ENCODE results near the gene PSME1. TPM values are rescaled to one million over a fixed set of nuclear protein-coding genes. Genes with fewer than 3 reads are reported as not detected.

The PSME1 gene
- total and polyA plus RNA-seq, 4 donors, result 63.3 to 237 (median 101) TPM

- no peak overlapping the region for H3K9ac ChIP-seq (ENCODE audit: low read depth in 1 of 2, low read length in 2 of 2)
- no peaks in the 10 kb centered on the region for H3K9me3 ChIP-seq (ENCODE audit: control insufficient read depth in 4 of 4, low read length in 3 of 4)
- DNase-seq (ENCODE audit: low spot score), result no peak
- peaks cover 4 to 52% (median 35%) of the 10 kb centered on the region in 4 donors for H3K4me1 ChIP-seq (ENCODE audit: control insufficient read depth in 4 of 4, insufficient read depth in 4 of 4, low read length in 3 of 4)
- TF ChIP-seq JUND (IDR thresholded peaks at IDR 0.05), result no peak
- TF ChIP-seq, protein P1, sequence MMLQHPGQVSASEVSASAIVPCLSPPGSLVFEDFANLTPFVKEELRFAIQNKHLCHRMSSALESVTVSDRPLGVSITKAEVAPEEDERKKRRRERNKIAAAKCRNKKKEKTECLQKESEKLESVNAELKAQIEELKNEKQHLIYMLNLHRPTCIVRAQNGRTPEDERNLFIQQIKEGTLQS (IDR thresholded peaks at IDR 0.05), result no peak
- TF ChIP-seq, protein P2, sequence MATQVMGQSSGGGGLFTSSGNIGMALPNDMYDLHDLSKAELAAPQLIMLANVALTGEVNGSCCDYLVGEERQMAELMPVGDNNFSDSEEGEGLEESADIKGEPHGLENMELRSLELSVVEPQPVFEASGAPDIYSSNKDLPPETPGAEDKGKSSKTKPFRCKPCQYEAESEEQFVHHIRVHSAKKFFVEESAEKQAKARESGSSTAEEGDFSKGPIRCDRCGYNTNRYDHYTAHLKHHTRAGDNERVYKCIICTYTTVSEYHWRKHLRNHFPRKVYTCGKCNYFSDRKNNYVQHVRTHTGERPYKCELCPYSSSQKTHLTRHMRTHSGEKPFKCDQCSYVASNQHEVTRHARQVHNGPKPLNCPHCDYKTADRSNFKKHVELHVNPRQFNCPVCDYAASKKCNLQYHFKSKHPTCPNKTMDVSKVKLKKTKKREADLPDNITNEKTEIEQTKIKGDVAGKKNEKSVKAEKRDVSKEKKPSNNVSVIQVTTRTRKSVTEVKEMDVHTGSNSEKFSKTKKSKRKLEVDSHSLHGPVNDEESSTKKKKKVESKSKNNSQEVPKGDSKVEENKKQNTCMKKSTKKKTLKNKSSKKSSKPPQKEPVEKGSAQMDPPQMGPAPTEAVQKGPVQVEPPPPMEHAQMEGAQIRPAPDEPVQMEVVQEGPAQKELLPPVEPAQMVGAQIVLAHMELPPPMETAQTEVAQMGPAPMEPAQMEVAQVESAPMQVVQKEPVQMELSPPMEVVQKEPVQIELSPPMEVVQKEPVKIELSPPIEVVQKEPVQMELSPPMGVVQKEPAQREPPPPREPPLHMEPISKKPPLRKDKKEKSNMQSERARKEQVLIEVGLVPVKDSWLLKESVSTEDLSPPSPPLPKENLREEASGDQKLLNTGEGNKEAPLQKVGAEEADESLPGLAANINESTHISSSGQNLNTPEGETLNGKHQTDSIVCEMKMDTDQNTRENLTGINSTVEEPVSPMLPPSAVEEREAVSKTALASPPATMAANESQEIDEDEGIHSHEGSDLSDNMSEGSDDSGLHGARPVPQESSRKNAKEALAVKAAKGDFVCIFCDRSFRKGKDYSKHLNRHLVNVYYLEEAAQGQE (IDR thresholded peaks at IDR 0.05), result no peak
- no peak for TF ChIP-seq FOXA2 (IDR thresholded peaks at IDR 0.05)
- TF ChIP-seq RXRA (IDR thresholded peaks at IDR 0.05), result no peak
- TF ChIP-seq CTCF (IDR thresholded peaks at IDR 0.05; ENCODE audit: low read depth, low read length, missing input control), result no peak
- TF ChIP-seq, protein P3, sequence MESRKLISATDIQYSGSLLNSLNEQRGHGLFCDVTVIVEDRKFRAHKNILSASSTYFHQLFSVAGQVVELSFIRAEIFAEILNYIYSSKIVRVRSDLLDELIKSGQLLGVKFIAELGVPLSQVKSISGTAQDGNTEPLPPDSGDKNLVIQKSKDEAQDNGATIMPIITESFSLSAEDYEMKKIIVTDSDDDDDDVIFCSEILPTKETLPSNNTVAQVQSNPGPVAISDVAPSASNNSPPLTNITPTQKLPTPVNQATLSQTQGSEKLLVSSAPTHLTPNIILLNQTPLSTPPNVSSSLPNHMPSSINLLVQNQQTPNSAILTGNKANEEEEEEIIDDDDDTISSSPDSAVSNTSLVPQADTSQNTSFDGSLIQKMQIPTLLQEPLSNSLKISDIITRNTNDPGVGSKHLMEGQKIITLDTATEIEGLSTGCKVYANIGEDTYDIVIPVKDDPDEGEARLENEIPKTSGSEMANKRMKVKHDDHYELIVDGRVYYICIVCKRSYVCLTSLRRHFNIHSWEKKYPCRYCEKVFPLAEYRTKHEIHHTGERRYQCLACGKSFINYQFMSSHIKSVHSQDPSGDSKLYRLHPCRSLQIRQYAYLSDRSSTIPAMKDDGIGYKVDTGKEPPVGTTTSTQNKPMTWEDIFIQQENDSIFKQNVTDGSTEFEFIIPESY (IDR thresholded peaks at IDR 0.05), result no peak
- no peak for TF ChIP-seq GABPA (IDR thresholded peaks at IDR 0.05 in 1 of 2, conservative IDR thresholded peaks at IDR 0.05 in 1 of 2)
- no peak for TF ChIP-seq RAD21 (IDR thresholded peaks at IDR 0.05)
- no peaks in the 10 kb centered on the region for H3K27me3 ChIP-seq (ENCODE audit: control insufficient read depth in 4 of 4, insufficient read depth in 4 of 4, low read length in 3 of 4)
- H3K27ac ChIP-seq (ENCODE audit: low read depth in 1 of 2, low read length in 2 of 2), result no peak overlapping the region
- no peaks in the 10 kb centered on the region for H3K36me3 ChIP-seq (ENCODE audit: control insufficient read depth in 4 of 4, insufficient read depth in 3 of 4, low read depth in 1 of 4, low read length in 3 of 4)
- 79% methylated on average over 9 of the region's 9 CpGs for WGBS
- no peak overlapping the region for H3K4me3 ChIP-seq (ENCODE audit: low read depth in 1 of 3, low read length in 3 of 3)
Observed at GRCh38 chr14:24110060-24110459, 25.9 kb upstream of the PSME1 start.

- no peaks in the 10 kb centered on the region for H3K36me3 ChIP-seq (ENCODE audit: control insufficient read depth in 4 of 4, insufficient read depth in 3 of 4, low read depth in 1 of 4, low read length in 3 of 4)
- H3K27ac ChIP-seq (ENCODE audit: low read depth in 1 of 2, low read length in 2 of 2), result peak overlapping the region in 1 of 2 donors; percentile 20
- H3K9me3 ChIP-seq (ENCODE audit: control insufficient read depth in 4 of 4, low read length in 3 of 4), result no peaks in the 10 kb centered on the region
- H3K9ac ChIP-seq (ENCODE audit: low read depth in 1 of 2, low read length in 2 of 2), result no peak overlapping the region
- H3K4me3 ChIP-seq (ENCODE audit: low read depth in 1 of 3, low read length in 3 of 3), result no peak overlapping the region
- H3K4me1 ChIP-seq (ENCODE audit: control insufficient read depth in 4 of 4, insufficient read depth in 4 of 4, low read length in 3 of 4), result peaks cover 4 to 50% (median 31%) of the 10 kb centered on the region in 4 donors
- 31% methylated on average over 1 of the region's 1 CpG for WGBS
- DNase-seq (ENCODE audit: low spot score), result no peak
- H3K27me3 ChIP-seq (ENCODE audit: control insufficient read depth in 4 of 4, insufficient read depth in 4 of 4, low read length in 3 of 4), result no peaks in the 10 kb centered on the region
- TF ChIP-seq EGR1 (IDR thresholded peaks at IDR 0.05; ENCODE audit: low read depth in 2 of 2) (no peak), HNF4A (conservative IDR thresholded peaks at IDR 0.05) (no peak), NR2F2 (IDR thresholded peaks at IDR 0.05) (no peak), JUND (IDR thresholded peaks at IDR 0.05) (no peak), CTCF (IDR thresholded peaks at IDR 0.05; ENCODE audit: low read depth, low read length, missing input control) (no peak), RAD21 (IDR thresholded peaks at IDR 0.05) (no peak), RXRA (IDR thresholded peaks at IDR 0.05) (no peak), GABPA (IDR thresholded peaks at IDR 0.05 in 1 of 2, conservative IDR thresholded peaks at IDR 0.05 in 1 of 2) (no peak)
- TF ChIP-seq, protein P1 (IDR thresholded peaks at IDR 0.05), result no peak
- TF ChIP-seq, protein P4, sequence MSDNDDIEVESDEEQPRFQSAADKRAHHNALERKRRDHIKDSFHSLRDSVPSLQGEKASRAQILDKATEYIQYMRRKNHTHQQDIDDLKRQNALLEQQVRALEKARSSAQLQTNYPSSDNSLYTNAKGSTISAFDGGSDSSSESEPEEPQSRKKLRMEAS (IDR thresholded peaks at IDR 0.05), result no peak
- TF ChIP-seq, protein P3 (IDR thresholded peaks at IDR 0.05), result no peak
Observed at GRCh38 chr14:24110523-24110922, 25.5 kb upstream of the PSME1 start.
